ENCODE data around the gene C10orf120.

Gene C10orf120

DNA sequence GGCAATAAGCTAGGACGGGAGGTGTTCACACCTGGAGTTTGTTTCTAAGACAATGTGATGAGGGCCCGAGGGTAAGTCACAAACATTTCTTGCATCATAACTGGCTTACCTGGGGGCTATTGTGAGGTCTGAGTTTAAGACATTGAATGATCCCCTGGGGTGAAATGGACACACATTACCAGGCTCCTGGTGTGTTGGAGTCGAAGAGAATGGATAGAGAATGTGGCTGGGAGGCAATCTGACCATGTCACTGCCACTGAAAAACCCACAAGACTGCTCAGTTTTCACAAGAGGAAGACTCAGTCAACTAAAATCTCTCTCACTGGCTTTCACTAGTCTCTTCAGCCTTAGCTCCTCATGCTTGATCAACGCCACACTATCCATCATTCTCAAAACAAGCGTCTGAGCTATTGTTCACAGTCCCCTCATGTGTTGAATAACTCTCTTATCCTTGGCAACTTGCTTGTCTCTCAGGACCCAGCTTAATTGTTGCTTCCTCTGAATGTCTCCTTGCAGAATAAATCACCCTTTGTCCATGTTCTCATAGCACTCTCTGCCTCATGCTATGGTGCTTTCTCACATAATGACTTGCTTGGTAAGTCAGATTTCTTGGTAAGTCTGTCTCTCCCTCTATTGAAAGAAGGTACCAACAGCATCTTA, at the start of gene C10orf120:
C10orf120 (minus strand) TSS at position 51 of the 660 bp plus-strand sequence. CDS start 56 bp downstream, outside the sequence.
- DNase-seq (ENCODE audit: low spot score), result no peak

DNA sequence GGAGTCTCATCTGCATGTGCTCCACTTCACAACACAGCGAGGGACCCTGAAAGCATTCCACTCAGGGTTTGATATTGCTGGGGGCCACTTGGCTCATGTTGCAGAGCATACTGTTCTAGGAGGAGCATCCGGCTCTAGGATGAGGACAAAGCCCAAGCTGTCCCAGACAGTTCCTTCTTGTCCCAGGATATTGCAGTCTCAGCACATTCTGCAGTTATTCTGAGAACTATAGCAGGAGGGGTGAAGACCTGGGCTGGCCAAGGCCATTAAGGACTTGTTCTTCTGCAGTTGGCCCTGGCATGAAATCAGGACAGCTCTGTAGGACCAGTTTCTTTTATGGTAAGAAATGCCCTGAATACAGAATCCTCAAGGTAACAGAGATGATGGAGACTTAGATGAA, 48.9 kb upstream of the C10orf120 start:
- no peak for DNase-seq (ENCODE audit: low spot score)

DNA sequence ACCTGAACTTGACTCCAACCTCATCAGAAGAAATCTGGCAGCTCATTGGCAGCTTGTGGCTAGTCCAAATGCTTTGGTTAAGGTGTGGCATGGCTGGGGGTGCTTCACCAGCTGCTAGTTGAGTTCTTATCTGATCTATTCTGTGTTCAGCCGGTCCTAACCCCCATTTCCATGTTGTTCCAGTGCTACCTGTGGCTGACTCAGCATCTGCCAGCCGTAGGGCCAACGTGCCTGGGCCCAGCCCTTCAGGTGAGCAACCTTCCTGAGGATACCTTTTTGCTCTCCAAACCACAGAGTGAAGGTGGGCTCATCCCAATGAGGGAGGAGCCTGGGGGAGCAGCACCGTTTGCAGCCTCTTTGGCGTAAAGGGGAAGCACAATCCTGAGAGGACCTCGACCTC, 46.8 kb upstream of the C10orf120 start:
- no peak for DNase-seq (ENCODE audit: low spot score)

DNA sequence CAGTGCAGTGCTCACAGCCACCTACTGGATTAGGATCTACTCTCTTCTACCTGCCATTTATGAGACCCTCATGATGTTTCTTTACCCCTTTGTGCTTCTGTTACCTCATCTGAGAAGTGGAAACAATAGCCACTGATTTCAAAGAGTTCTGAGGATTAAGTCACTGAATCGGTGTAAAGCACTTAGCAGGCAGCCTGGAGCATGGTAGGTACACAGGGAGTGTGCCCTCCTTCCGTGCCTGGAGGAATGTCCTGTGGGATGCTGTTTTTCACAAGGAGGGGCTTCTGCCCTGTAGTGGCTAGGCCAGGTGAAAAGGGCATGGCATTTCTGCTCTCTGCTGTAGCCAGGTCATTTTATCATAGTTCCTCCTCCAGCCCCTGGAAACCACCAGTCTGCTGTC, 44.6 kb upstream of the C10orf120 start:
- DNase-seq (ENCODE audit: low spot score), result no peak

DNA sequence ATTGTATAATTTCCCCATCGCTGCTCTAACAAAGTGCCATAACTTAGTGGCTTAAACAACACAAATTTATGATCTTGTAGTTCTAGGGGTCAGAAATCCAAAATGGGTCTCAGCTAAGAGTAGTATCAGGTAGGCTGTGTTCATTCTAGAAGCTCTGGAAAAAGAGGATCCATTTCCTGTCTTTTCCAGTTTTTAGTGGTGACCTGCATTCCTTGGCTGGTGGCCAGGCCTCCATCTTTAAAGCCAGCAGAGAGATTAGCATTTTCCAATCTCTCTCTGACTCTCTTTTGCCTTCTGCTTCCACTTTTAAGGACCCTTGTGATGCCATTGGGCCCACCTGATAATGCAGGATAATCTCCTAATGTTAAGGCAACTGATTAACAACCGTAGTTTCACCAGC, 41.0 kb upstream of the C10orf120 start:
- no peak for DNase-seq (ENCODE audit: low spot score)

DNA sequence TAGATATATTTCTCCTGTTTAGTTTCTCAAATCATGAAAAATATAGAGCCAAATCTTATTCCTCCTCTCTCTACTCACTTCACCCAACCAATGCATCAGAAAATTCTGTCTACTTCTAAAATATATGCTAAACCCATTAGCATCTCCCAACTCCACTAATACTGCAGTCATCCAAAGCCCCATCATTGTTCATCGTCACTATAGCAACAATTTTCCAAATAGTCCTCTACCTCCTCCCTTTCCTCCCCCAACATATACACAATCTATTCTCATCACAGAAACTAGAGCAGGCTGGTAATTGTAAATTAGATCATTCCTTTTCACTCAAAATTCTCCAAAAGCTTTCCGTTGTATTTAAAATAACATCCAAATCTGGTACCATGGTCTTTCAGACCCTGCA, 38.4 kb upstream of the C10orf120 start:
- no peak for DNase-seq (ENCODE audit: low spot score)

DNA sequence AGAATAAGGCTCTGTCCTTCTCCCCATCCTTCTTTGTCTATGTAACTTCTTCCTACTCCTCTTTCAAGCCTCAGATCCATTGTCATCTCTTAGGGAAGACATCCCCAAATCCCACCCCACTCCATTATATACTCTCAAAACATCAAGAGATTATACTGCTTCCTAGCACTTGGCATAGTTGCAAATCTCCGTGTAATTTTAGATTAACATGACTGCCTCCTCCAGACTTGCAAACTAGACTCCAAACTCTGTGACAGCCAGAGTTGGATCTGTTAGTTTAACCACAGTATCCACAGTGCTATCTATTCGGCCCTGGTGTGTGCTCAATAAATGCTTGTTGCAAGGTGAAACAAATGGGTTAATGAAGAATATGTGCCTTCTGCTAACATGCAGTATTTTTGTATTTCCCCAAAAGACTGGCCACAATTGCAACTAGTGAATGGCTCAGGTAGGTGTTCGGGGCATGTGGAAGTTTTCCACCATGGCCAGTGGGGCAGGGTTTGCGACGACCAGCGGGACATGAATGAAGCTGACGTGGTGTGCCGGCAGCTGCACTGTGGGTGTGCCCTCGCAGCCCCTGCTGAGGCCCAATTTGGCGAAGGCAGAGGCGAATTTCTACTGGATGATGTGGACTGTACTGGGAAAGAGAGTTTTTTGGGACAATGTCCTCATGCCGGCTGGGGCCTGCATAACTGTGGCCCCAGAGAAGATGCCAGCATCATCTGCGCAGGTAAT, 34.5 kb upstream of the C10orf120 start:
- DNase-seq (ENCODE audit: low spot score), result no peak

DNA sequence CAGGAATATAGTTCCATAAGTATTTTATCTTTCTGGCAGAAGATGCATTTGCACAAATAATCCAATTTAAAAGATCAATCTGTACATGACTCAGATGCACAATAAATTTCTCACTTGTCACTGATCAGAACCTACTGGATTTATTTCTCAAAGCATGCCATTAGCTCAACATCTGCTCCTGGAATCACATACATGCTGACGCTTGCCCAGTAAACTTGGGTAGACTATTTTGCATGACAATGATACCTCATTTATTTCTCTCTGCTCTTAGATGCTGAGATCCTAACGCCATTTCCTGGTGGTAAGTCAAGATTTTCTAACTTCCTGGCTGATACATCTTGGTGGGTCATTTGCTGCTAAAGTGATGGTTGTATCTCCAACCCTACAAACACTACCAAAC, 33.8 kb upstream of the C10orf120 start:
- DNase-seq (ENCODE audit: low spot score), result no peak

DNA sequence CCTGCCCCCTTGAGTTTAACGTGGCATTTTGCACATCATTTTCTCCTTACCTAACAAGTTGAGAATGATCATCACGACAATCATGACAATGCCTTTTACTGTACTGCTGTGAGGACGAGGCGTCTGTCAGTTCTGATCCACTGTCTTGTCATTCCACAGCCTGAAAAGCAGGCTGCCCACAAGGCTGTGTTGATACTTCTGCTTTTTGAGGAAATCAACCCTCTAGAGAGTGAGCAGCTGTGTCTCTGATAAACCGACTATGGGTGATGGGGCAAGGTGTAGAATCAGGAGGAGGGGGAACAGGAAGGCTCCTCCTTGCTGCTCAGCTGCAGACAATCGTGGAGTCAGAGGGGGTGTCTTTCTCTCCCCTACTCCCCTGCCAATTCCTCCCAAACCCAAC, 30.6 kb upstream of the C10orf120 start:
- no peak for DNase-seq (ENCODE audit: low spot score)

DNA sequence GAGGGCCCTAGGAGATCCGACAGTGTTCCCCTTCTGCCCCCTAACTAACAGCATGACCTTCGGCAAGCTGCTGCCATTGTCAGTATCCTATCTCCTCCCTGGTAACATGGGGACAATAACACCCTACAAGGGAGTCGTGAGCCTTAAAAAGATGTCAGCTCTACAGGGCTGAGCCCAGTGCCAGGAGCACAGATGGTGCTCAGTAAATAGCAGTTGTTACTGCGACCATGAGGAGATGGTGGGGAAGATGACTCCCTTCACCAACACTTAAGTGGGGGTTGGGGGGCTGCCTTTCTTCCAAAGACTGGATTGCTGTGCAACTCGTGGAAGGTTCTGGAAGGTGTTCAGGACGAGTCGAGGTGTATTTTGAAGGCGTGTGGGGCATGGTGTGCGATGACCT, 29.5 kb upstream of the C10orf120 start:
- DNase-seq (ENCODE audit: low spot score), result no peak

DNA sequence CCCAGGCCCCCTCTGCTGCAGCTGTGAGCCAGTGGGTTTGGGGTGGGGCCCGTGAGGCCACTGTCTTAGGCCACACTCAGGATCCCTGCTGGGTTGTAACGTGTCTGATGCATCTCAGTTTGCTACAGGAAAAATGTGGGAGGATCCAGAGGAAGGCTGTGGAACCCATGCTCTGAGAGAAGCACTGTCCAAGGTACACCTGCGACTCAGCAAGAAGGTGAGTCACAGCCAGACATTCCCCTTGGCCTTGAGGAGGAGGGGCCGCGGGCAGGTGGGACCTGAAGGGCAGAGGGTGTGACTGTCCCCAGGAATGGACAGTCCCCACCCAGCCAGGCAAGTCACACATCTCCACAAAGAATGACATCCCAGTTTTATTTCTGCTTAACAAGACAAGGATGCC, 27.8 kb upstream of the C10orf120 start:
- no peak for DNase-seq (ENCODE audit: low spot score)

DNA sequence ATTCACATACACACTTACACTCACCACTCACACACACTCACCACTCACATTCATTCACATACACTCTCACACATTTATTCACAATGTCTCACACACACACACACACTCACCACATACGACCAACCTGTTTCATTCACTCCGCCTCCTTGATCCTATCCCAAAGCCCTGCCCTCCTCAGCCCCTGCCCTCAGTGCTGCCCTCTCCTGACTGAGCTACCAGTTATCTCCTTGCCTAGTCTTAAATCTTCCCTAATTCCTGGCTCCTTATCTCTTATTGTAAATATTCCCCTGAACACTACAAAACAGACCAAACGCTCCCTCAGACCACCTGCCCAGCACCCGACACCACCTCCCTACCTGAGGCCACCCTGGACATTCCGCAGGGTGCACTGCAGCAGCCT, 26.1 kb upstream of the C10orf120 start:
- DNase-seq (ENCODE audit: low spot score), result no peak

DNA sequence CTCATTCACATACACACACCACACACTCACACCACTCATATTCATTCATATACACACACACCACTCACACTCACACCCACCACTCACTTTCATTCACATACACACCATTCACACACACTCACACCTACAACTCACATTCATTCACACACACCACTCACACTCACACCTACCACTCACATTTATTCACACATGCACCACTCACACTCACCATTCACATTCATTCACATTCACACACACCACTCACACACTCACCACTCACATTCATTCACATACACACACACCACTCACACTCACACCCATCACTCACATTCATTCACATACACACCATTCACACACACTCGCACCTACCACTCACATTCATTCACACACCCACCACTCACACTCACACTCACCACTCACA, 25.4 kb upstream of the C10orf120 start:
- DNase-seq (ENCODE audit: low spot score), result no peak

DNA sequence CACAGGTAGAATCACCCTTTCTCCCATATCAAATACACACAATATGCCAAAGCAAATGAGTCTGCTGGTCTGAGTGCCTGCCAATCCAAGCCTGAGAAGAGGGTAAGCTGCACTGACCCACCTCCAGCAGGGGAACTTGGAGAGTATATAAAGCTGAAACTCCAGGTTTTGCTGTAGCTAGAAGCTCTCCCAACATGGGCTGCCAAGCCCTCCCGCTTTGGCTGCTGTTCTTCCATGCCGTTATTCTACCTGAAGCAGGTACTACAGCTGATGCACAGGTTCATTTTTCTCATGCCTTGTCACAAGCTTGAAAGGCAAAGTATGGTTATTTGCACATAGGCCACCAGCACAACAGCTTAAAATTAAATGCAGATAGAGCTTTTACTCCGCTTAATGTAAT, 21.5 kb upstream of the C10orf120 start:
- no peak for DNase-seq (ENCODE audit: low spot score)

DNA sequence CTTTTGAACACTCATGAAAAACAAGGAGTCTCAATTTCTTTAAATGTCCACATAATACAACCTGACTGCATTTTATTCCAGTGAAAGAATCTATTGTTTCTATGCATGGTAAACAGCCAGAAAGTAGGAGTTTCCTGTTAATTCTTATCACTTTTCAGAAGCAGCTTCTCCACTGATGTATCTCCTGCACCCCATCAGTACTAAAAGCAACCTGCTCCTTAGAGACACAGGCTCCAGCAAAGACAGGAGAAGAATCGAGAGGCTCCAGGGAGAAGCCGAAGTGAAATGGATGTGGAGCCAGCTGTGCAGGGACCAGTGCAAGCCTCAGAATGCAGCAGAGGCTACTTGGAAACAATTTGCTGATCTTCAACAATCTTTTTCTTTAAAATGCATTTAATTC, 16.4 kb upstream of the C10orf120 start:
- DNase-seq (ENCODE audit: low spot score), result no peak

DNA sequence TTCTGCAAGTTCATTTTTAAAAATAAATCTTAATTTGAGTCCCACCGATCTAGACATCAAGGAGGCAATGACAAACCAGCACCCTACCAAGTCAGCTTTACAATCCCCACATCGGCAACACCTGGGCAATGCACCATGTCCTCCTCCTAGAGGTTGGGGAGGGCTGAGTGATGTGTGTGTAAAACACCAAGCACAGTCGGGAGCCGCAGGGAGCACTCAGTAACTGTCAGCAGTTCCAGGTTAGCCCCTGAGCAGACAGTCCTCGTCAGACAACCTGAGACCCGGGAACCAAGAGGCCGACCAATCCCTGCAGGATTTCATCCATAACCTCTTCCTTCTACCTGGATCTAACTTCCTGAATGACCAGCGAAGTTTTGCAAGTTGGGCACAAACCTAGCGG, 15.9 kb upstream of the C10orf120 start:
- DNase-seq (ENCODE audit: low spot score), result no peak

DNA sequence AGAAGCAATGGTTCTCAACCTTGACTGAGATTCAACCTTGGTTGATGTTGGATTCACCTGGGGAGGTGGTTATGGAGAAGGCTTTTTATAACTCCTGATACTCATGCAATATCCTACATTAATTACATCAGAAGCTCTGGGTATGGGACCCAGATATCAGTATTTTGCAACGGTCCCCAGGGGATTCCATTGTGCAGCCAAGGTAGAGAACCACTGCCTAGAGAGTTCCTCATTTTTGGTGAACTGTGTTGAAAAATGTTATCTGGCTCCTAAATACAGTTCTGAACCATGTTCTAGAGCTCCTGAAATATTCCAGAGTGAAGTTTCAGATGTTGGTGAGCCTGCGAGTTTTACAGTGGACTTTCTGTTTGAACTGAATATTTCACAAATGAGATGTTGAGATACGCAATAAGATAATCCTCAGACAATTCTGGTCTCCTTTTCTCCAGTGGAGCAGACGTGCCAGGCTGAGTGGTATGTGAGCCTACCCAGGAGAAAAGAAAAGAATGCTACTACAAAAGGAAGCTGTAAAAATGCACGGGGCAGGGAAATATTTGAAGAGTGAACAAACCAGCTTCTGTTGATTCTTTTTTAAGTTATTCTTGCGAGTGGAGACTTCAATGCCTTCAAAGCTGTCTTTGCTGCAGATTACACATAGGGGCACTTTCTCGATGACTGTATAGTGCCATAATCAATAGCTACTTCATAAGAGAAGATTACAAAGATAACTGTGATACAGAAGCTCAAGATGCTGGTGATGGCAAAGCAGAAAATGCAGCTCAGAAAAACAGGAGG, 13.6 kb upstream of the C10orf120 start:
- no peak for DNase-seq (ENCODE audit: low spot score)

DNA sequence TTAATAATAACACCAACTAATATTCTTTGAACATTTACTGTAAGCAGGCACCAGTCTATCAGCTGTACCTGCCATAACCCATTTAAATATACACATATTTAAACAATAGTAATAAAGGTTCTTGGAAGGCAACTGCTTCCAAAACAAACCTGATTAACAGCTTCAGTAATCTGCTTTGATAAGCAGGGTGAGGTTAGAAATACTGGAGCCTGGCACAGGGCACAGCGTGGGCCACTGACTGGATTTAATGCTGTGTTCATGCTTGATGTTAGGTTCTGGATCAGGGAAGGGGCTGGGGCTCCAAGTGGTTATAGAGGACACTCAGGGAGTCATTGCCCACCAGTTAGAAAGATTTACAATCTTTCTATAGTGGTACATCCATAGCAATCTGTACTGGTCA, 10.9 kb upstream of the C10orf120 start:
- no peak for DNase-seq (ENCODE audit: low spot score)

DNA sequence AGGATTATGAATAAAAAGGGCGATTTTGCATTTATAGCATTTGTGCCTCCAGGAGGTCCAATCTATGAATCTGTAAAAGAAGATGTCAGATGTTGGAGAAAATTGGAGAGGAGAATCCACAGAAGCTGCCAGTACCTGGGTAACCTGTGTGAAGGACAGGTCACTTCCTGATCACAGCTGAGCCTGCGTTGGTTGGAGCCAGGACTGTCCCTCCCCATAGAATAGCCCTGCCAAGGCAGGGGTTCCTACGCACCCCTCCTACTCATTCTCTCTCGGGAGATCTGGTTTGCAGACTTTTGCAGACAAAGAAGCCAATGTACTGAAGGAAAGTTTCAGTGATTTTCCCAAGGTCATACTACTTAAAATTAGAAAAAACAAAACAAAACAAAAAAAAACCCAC, 10.3 kb upstream of the C10orf120 start:
- no peak for DNase-seq (ENCODE audit: low spot score)

DNA sequence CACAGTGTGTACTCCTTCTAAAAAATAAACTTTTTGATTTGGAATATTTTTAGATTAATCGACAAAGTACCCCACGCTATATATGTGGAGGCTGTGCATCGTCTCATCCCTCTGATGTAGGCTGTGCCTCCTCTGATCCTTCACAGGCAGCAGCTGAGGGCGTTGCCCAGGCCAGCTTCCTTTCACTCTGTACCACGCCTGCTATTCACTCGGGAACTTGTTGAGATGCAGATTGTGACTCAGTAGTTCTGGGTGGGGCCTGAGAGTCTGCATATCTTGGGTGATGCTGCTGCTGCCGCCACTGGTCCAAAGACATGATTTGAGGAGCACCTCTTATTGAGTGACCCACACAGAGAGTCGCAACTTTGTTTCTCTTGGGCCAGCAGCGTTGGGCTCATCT, 7.9 kb upstream of the C10orf120 start:
- DNase-seq (ENCODE audit: low spot score), result no peak

DNA sequence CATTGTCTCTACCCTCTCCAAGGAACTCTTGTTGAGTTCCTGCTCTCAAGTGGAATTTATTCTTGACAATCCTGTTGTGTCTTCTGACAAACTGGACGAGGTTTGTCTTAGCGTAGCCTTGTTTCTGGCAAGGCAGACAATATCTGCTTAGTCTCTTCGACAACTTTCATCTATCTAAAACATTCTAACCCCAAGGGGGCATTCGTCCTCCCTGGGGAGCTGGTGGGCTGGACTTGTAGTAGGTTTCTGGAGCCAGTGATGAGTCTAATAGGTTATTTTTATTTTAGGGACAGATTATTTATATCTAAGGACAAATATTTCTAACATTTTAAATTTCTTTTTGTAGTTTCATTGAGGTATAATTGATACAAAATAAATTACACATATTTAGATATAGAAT, 7.3 kb upstream of the C10orf120 start:
- no peak for DNase-seq (ENCODE audit: low spot score)

DNA sequence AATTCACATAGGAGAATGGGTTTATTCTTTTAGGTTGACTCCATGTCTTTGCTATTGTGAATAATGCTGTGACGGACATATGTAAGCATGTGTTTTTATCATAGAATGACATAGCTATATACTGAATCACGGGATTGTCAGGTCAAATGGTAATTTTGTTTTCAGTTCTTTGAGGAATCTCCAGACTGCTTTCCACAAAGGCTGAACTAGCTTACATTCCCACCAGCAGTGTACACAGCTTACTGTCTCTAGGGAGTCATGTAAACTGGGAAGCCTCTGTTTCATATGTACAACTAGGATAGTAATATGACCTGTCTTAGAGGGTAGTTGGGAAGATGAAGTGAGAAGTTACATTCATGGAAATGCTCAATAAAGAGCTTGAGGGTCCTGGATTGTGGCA, 6.8 kb upstream of the C10orf120 start:
- no peak for DNase-seq (ENCODE audit: low spot score)

Data from cerebellar cortex (tissue), 1 donor.